Ramos (cell line): ENCODE results near the gene PRDM13.

ENCODE experiments used
- in situ Hi-C: fragments of 300-500 bp; cut with MboI; formaldehyde crosslinking; loops from one replicate; pipeline ENCODE4 v1.14.3; 2022; ENCODE audit warnings: low sequenced_read_pairs; ENCODE audit not compliant: unreplicated experiment

PRDM13 gene

GRCh38 chr6:99602520-99603420 lies 3.9 kb upstream of the PRDM13 start:
- in situ Hi-C loops: no loop called here

GRCh38 chr6:99603421-99604165 lies 3.0 kb upstream of the PRDM13 start:
- in situ Hi-C loops: no loop called here

GRCh38 chr6:99604166-99605073 lies 2.2 kb upstream of the PRDM13 start:
- in situ Hi-C loops: no loop called here

- in situ Hi-C loops: no loop called here
Observed at GRCh38 chr6:99605074-99605734, 1.4 kb upstream of the PRDM13 start.

- in situ Hi-C loops: no loop called here
Observed at GRCh38 chr6:99605911-99606655, 550 bp upstream of the PRDM13 start.

- in situ Hi-C loops: no loop called here
Observed at GRCh38 chr6:99607416-99608036, 893 bp downstream of the PRDM13 start.

GRCh38 chr6:99608059-99608885 lies 1.6 kb downstream of the PRDM13 start:
- in situ Hi-C loops: no loop called here

- in situ Hi-C loops: no loop called here
Observed at GRCh38 chr6:99608886-99609482, 2.4 kb downstream of the PRDM13 start.

GRCh38 chr6:99609905-99610489 lies 3.4 kb downstream of the PRDM13 start:
- in situ Hi-C loops: no loop called here

- in situ Hi-C loops: no loop called here
Observed at GRCh38 chr6:99611148-99611547, 4.5 kb downstream of the PRDM13 start.

GRCh38 chr6:99612551-99613408 lies 6.1 kb downstream of the PRDM13 start:
- in situ Hi-C loops: no loop called here

GRCh38 chr6:99613409-99613704 lies 6.7 kb downstream of the PRDM13 start:
- in situ Hi-C loops: no loop called here

- in situ Hi-C loops: no loop called here
Observed at GRCh38 chr6:99613705-99614429, 7.2 kb downstream of the PRDM13 start.

GRCh38 chr6:99614430-99615186 lies 8.0 kb downstream of the PRDM13 start:
- in situ Hi-C loops: no loop called here

- in situ Hi-C loops: no loop called here
Observed at GRCh38 chr6:99617131-99617530, 10.5 kb downstream of the PRDM13 start.
